COR-L47 (cell line): Measurements from ENCODE around the gene RPA3.

Experiments
- DNase-seq: peaks from one replicate; lab custom pipeline; 2025; lab: John Stamatoyannopoulos, UW

The RPA3 gene

DNA sequence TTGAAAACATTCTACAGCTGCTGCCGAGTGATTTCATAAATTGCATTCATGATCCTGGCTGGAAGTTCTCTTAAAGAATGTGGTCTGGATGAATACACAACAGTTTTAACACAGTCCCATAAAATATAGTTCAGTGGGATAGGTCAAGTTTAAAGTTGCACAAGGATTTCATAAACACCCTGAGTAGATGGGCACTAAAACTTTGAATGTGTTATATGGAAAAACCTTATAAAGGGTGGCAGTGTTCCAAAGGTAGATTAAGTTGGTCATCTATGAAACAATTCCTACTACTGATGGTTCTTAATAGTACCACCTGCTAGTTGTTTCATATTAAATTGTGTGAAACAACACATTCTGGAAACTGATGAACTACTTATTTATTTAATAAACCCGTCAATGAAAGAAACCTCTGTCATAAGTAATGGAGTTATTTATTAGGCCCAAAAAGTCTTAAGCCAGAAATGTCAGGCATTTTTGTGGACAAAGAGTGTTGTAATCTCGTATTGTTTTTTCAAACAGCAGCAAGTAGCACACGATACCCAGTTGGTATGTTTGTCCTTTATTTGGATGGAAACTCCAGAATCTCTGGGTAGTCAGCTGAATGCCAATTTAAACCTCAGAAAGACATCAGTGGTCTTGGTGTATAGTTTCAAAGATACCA is 14.3 kb upstream of the RPA3 start:
- DNase-seq, result no peak

DNA sequence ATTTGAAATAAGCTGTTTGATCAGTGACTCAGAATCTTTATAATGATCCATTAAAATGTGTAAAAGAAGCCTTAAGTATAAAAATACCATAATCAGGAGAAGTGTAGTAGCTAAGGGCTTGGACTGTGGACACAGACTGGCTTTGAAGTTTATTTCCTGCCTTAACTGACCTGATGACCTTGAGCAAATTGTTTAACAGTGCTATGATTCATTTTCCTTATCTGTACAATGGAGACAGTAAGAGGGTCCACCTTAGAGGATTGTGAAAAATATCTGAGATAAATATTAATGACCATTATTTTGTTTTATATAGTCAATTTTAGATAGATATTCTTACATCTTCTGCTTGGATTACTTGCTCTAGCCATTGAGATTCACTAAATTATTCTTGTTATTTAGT is 13.3 kb upstream of the RPA3 start:
- DNase-seq, result no peak

GRCh38 chr7:7720750-7721621 is 2.6 kb upstream of the RPA3 start:
- DNase-seq, result no peak

DNA sequence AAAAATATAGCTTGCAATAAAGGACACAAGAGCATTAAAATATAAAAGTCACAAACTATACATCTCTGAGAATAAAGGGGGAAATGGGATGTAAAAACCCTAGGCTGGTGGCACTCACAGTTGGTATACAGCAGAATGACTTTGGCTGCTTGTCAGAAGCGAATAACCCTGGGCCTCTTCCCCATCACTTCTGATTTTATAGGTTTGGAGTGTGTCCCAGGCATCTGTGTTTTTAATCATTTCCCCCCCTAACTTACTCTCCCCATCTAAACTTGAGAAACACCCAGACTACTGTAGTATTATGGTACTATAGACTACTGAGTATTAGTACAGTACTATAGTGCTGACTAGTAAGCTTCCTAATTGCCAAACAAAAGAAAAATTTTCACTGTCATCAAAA is 1.8 kb upstream of the RPA3 start:
- no peak for DNase-seq

DNA sequence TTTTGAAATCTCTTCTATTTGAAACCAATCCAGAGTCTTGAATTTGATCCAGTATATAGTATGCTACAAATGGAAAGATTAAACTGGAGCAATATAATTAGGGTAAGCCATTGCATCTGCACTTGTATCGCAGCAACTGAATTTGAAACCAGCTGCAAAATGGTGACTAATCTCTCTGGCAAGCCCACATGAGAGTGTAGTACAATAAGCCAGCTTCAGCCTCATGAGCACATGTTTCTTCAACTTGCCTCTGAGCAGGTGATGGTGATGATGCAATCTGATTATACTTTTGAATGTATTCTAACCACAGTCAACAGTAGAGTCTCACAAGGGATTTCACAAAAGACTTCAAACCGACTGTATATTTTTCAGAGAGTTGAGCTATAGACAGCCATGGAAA is 829 bp upstream of the RPA3 start:
- DNase-seq, result peak; percentile 62

- no peak for DNase-seq
These were observed 4.7 kb downstream of the RPA3 start for GRCh38 chr7:7713730-7714129.

DNA sequence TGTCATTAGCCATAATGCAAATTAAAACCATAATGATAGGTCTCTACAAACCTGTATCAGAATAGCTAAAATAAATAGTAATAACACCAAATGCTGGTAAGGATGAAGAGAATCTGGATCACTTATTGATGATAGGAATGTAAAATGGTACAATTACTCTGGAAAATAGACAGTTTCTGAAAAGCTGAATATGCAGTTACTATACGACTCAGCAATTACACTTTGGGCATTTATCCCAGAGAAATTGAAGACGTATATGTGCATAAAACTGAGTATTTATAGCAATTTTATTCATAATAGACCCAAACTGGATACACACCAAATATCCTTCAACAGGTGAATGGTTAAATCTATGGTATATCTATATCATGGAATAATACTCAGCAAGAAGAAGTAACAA is 7.9 kb downstream of the RPA3 start:
- no peak for DNase-seq

DNA sequence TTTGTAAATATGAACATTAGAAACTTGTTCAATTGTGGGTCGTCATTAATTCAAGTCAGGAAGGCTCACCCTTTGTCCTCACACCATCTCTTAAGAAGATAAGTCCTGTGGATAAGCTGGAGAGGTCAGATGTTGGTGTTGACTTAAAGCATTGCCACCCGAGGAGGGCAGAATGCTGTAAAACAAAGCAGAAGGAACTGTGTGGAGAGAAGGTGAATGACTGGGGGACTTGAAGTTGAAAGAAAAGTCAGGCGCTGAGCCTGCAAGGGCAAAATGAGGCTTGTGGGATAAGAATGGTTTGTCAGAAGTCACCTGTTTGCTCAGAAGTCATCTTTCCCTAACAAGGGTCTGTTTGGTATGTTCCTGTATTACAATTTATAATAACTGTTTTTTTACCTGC is 9.1 kb downstream of the RPA3 start:
- no peak for DNase-seq

DNA sequence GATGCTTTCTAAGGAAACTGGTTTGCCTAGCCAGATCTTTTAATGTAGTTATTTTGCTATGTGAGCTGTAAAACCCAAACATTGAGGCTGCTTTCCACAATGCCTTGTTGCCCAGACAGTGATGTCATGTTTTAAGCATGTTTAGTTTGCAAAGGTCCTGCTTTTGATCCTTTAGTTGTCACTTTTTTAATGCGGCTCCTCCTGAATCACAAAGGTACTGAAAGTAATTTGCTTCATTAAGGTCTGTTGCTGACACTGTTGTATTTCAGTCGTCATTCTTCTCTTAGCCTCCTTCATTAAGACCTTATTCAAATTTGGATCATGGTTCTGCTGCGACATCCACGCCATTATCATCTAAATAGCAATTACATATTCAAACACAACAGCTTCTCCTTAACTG is 10.6 kb downstream of the RPA3 start:
- no peak for DNase-seq

DNA sequence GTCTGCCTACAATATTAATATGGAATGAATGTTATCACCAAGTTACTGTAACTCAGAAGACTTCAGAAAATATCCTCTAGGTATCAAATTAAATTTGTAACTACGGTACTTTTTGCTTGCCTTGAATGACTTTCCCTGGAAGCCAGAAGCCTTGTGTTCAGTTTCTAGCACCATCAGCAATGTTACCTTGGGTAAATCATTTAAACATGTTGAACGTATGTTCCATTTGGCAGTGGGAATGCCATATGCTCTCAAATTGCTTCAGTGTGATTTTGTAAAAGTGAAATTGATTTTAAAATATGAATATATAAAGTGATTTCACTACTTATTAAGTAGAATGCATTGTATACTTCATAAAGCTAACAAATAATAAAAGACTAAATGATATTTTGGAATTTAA is 11.2 kb downstream of the RPA3 start:
- no peak for DNase-seq

GRCh38 chr7:7706556-7707172 is 11.7 kb downstream of the RPA3 start:
- DNase-seq, result no peak

DNA sequence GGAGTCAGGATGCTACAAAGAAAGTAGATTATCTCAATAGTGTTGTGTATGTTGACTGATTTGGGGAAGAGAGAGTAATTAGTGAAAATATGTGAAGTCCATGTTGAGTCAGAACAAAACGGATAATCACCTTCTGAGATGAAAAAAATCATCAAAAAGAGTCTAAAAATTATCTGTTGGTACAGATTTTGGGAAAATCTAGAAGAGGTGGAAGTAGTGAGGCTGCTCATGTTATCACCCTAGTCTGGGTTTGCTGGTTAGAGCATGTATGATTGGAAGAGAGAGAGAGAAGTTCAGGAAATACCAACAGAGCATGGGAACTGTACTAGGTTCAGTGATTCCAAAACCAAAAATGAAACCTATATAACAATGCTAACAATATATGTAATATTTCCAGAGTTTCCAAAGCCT is 12.3 kb downstream of the RPA3 start:
- no peak for DNase-seq

DNA sequence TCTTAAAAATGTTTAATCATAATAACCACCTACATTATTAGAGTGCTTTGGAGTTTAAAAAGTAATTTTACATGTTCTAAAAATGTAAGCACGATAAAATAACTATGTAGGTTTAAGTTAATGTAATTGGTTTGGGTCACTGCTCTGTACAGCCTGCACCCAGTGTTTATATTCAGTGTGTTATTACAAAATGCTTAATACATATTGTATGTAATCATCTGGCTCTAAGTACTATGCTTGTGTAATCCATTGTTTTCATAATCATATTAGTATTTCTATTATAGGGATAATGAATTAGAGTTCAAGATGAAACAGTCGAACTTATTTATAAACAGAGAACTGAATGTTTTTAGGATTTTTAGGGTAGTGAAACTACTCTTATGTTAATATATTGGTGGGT is 13.1 kb downstream of the RPA3 start:
- DNase-seq, result no peak

- no peak for DNase-seq
These were observed 13.5 kb downstream of the RPA3 start for GRCh38 chr7:7704867-7705266.

DNA sequence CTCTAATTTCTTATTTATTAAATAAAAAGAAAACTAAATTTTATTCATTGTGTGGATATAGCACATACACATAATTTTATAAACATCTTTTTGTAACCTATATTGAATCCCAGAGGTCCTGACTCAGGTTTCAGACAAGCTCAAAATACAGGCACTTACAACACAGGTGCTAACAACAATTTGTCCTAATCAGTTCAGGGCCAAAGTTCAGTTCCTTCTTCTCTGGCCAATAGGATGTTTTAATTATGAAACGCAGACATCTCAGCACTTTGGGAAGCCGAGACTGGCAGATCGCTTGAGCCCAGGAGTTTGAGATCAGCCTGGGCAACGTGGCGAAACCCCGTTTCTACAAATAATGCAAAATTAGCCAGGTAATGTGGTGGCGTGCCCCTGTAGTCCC is 15.0 kb downstream of the RPA3 start:
- no peak for DNase-seq

GRCh38 chr7:7702826-7703225 is 15.6 kb downstream of the RPA3 start:
- DNase-seq, result no peak

- DNase-seq, result no peak
These were observed 16.9 kb downstream of the RPA3 start for GRCh38 chr7:7701527-7701926.

GRCh38 chr7:7699970-7700369 is 18.4 kb downstream of the RPA3 start:
- no peak for DNase-seq

GRCh38 chr7:7699380-7699779 is 19.0 kb downstream of the RPA3 start:
- no peak for DNase-seq

DNA sequence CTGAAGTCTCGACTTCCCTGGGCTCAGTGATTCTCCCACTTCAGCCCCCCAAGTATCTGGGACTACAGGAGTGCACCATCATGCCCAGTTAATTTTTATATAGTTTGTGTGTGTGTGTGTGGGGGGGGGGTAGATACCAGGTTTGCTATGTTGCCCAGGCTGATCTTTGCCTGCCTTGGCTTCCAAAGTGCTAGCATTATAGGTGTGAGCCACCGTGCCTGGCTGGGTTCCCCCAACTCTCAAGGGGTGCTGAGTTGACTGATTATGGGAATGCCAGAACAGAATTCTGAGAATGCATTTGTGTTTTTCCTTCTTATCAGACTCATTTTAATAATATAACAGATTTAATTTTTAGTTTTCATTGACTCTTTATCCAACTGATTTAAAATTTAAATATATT is 19.5 kb downstream of the RPA3 start:
- no peak for DNase-seq

DNA sequence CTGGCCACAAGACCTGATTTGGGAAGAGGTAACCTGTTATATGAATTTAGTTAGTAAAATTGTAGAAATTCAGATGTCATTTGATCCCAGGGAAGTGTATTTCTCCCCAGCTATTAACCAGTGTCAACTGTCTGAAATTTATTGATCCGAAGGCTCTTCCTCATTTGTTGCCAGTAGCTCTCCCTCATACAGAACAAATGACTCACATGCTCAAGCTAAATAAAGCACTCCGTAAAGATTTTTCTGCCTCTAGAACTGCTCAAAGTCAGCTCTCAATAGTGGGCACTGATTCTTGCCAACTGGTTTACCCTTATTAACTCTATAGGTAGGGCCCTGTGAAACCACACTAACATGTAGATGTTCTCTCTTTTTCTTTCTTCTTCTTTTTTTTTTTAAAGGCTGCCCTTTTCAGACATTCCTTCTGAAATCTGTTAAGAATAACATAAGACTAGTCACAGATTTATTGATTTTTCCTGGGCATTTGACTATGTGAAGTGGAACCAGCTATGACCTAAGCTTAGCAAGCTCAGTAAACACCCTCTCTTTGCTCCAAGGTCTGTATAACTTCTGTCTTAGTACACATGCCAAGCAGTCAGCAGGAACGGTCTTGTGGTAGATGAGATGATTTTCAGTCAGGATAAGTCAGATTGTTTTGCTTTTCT is 21.8 kb downstream of the RPA3 start:
- DNase-seq, result no peak

DNA sequence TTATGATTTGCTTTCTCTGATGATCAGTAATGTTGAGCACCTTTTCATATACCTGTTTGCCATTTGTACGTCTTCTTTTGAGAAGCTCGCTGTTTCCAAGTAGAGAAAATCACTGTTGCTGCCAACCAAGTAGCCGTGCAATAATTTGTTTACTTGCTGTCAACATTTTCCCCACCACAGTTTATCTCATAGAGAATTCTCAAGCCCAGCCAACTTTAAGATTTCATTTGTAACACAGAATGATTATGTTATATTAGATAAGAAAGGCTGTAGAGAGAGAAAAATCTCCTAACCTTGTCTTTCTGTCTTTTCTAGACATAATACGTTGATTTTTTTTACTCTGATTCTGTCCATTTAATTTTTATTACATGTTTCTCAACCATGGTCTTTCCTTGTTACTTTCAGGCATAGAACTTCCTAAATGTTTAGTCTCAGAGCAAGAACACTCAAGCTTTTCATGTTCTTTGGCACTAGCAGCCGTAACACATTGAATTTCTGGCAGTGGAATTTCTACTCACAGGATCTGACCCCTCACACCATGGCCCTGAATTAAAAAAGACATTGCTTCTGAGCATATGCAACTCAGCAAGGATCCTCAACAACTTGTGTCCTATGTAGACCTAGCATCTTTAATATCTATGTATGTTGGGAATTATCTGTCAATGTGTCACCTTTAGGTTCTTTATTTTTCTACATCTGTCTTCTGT is 23.1 kb downstream of the RPA3 start:
- DNase-seq, result no peak
